Activated B cell treated with CpG ODN at 0.5 μM for 24 hours (primary cell): ENCODE measurements around the gene XKR3. TPM values are rescaled to one million over a fixed set of nuclear protein-coding genes. Genes with fewer than 3 reads are reported as not detected.
"Not testable (repeated sequence)": the region's sequence is repeated elsewhere in the genome, so short reads cannot be mapped to it uniquely, and the experiment has no call there.

ENCODE experiments used
- ATAC-seq: fragments of 200-7000 bp; cut with Tn5 transposase; one replicate; pipeline ENCODE4 v1.10.0; 2021; ENCODE audit warnings: low read depth, mild to moderate bottlenecking, moderate library complexity
- CTCF ChIA-PET: fragments of 350-600 bp; sonication (Branson Sonifier 250); formaldehyde crosslinking; loops from one replicate; lab custom pipeline; 2021; ENCODE audit warnings: antibody characterized with exemption; lab: Charles Lee
- POLR2A ChIA-PET: fragments of 350-600 bp; sonication (Branson Sonifier 250); formaldehyde crosslinking; loops from one replicate; lab custom pipeline; 2021; ENCODE audit warnings: antibody characterized with exemption; lab: Charles Lee
- DNase-seq: peaks from one replicate; pipeline ENCODE4 v3.0.0; 2022
- H3K27ac Mint-ChIP-seq: one replicate; pipeline ENCODE4 v1.8.0; 2020; ENCODE audit warnings: mixed read lengths
- H3K27me3 Mint-ChIP-seq: one replicate; pipeline ENCODE4 v1.8.0; 2021; ENCODE audit warnings: mixed read lengths
- H3K36me3 Mint-ChIP-seq: one replicate; pipeline ENCODE4 v1.8.0; 2021; ENCODE audit warnings: low read depth, mixed read lengths
- H3K4me1 Mint-ChIP-seq: one replicate; pipeline ENCODE4 v1.8.0; 2021; ENCODE audit warnings: mixed read lengths
- H3K4me3 Mint-ChIP-seq: one replicate; pipeline ENCODE4 v1.8.0; 2020; ENCODE audit warnings: mild to moderate bottlenecking, mixed read lengths
- H3K9me3 Mint-ChIP-seq: one replicate; pipeline ENCODE4 v1.8.0; 2020; ENCODE audit warnings: mixed read lengths
- CTCF ChIP-seq: fragments of 200-600 bp; IDR thresholded peaks from one replicate; pipeline ENCODE4 v1.8.0; 2022; ENCODE audit warnings: antibody characterized with exemption, mild to moderate bottlenecking
- intact Hi-C: fragments of 100-400 bp; cut with micrococcal nuclease; formaldehyde crosslinking; loops from one replicate; pipeline ENCODE4 v1.15.1; 2024
- total RNA-seq: library from RNA; stranded (reverse); gene quantifications from 2 replicates; pipeline ENCODE4 v1.2.3, GENCODE V29; 2022

Gene XKR3
- total RNA-seq, 1 donor from 2014 or later, result 0.13 TPM

- intact Hi-C loops, result no loop called here
- no peaks in the 10 kb centered on the region for H3K27me3 Mint-ChIP-seq
- ATAC-seq (no peak), DNase-seq (no peak)
- CTCF ChIA-PET, result no interaction called here
- H3K4me1 Mint-ChIP-seq, result no peaks in the 10 kb centered on the region
- POLR2A ChIA-PET, result no interaction called here
- TF ChIP-seq CTCF, result no peak
- peaks cover 3% of the 10 kb centered on the region for H3K9me3 Mint-ChIP-seq
- H3K4me3 Mint-ChIP-seq, result no peak overlapping the region
- no peaks in the 10 kb centered on the region for H3K36me3 Mint-ChIP-seq
- H3K27ac Mint-ChIP-seq, result no peak overlapping the region
Measured at GRCh38 chr22:16776080-16776479, 49.1 kb downstream of the XKR3 start.

GRCh38 chr22:16774911-16775500, 50.2 kb downstream of the XKR3 start:
- no peak for TF ChIP-seq CTCF
- ChIA-PET POLR2A (no interaction called here), CTCF (interaction anchor here (0.8 to 1.4 kb wide), 3 partner anchors 68 to 121 kb away, joined by 3 read pairs; no protein-coding TSS in a partner anchor)
- Mint-ChIP-seq H3K4me3 (no peak overlapping the region), H3K36me3 (no peaks in the 10 kb centered on the region), H3K27ac (no peak overlapping the region), H3K27me3 (no peaks in the 10 kb centered on the region), H3K9me3 (peaks cover 3% of the 10 kb centered on the region), H3K4me1 (no peaks in the 10 kb centered on the region)
- no peak for ATAC-seq
- intact Hi-C loops, result loop anchor here (2.0 kb wide), 1 partner anchor 118 kb away; no protein-coding TSS in a partner anchor
- DNase-seq, result no peak

GRCh38 chr22:16771569-16771968, 53.6 kb downstream of the XKR3 start:
- POLR2A ChIA-PET, H3K27me3 Mint-ChIP-seq, intact Hi-C loops, CTCF ChIA-PET, H3K36me3 Mint-ChIP-seq, H3K9me3 Mint-ChIP-seq, DNase-seq, H3K4me3 Mint-ChIP-seq, ATAC-seq, H3K4me1 Mint-ChIP-seq, H3K27ac Mint-ChIP-seq: not testable (repeated sequence)

- CTCF ChIA-PET, H3K4me3 Mint-ChIP-seq, DNase-seq, intact Hi-C loops, H3K4me1 Mint-ChIP-seq, H3K36me3 Mint-ChIP-seq, H3K27me3 Mint-ChIP-seq, POLR2A ChIA-PET, H3K27ac Mint-ChIP-seq, ATAC-seq: not testable (repeated sequence)
- peaks cover 11% of the 10 kb centered on the region for H3K9me3 Mint-ChIP-seq
Measured at GRCh38 chr22:16767927-16768326, 57.3 kb downstream of the XKR3 start.

GRCh38 chr22:16762224-16762623, 63.0 kb downstream of the XKR3 start:
- CTCF ChIA-PET, H3K9me3 Mint-ChIP-seq, H3K27me3 Mint-ChIP-seq, DNase-seq, H3K27ac Mint-ChIP-seq, ATAC-seq, H3K4me3 Mint-ChIP-seq, POLR2A ChIA-PET, intact Hi-C loops, H3K36me3 Mint-ChIP-seq, H3K4me1 Mint-ChIP-seq: not testable (repeated sequence)

GRCh38 chr22:16760416-16760815, 64.8 kb downstream of the XKR3 start:
- H3K9me3 Mint-ChIP-seq, POLR2A ChIA-PET, DNase-seq, H3K4me3 Mint-ChIP-seq, CTCF ChIA-PET, H3K36me3 Mint-ChIP-seq, ATAC-seq, intact Hi-C loops, H3K27ac Mint-ChIP-seq, H3K4me1 Mint-ChIP-seq, H3K27me3 Mint-ChIP-seq: not testable (repeated sequence)

- H3K9me3 Mint-ChIP-seq, CTCF ChIA-PET, H3K4me1 Mint-ChIP-seq, ATAC-seq, H3K4me3 Mint-ChIP-seq, intact Hi-C loops, H3K36me3 Mint-ChIP-seq, DNase-seq, H3K27ac Mint-ChIP-seq, H3K27me3 Mint-ChIP-seq, POLR2A ChIA-PET: not testable (repeated sequence)
Measured at GRCh38 chr22:16749282-16749681, 75.9 kb downstream of the XKR3 start.

GRCh38 chr22:16748160-16748929, 76.9 kb downstream of the XKR3 start:
- DNase-seq, intact Hi-C loops, ATAC-seq, H3K4me3 Mint-ChIP-seq, H3K27me3 Mint-ChIP-seq, H3K9me3 Mint-ChIP-seq, POLR2A ChIA-PET, H3K4me1 Mint-ChIP-seq, H3K36me3 Mint-ChIP-seq, CTCF ChIA-PET, H3K27ac Mint-ChIP-seq: not testable (repeated sequence)

GRCh38 chr22:16747266-16748159, 77.7 kb downstream of the XKR3 start:
- H3K4me1 Mint-ChIP-seq, H3K36me3 Mint-ChIP-seq, POLR2A ChIA-PET, intact Hi-C loops, CTCF ChIA-PET, H3K4me3 Mint-ChIP-seq, H3K27me3 Mint-ChIP-seq, DNase-seq, H3K9me3 Mint-ChIP-seq, ATAC-seq, H3K27ac Mint-ChIP-seq: not testable (repeated sequence)

- not testable (repeated sequence) for ATAC-seq, H3K4me3 Mint-ChIP-seq
Measured at GRCh38 chr22:16734271-16734670, 90.9 kb downstream of the XKR3 start.

More at GRCh38 chr22:16734271-16734670, 90.9 kb downstream of the XKR3 start:
- H3K27me3 Mint-ChIP-seq, H3K27ac Mint-ChIP-seq, DNase-seq, H3K4me1 Mint-ChIP-seq, POLR2A ChIA-PET, CTCF ChIA-PET, H3K36me3 Mint-ChIP-seq, H3K9me3 Mint-ChIP-seq, intact Hi-C loops: not testable (repeated sequence)
